Fibroblast of lung (primary cell): Measurements from ENCODE around the gene SCGB1D4. TPM values are rescaled to one million over a fixed set of nuclear protein-coding genes. Genes with fewer than 3 reads are reported as not detected.

Experiments used
- DNase-seq, 2 donors: peaks; one replicate each; pipeline versions ENCODE4 v3.0.0 to v3.0.0-alpha.2; 2010; ENCODE audit warnings: low read depth in 2 of 2
- H2AFZ ChIP-seq: 2 replicates; pipeline ENCODE4 v1.5.1; 2012; ENCODE audit warnings: low read length, control low read depth, inconsistent platforms
- H3K27ac ChIP-seq: 2 replicates; pipeline ENCODE4 v1.5.1; 2011; ENCODE audit warnings: low read length, control low read depth; ENCODE audit not compliant: insufficient read depth
- H3K27me3 ChIP-seq: 2 replicates; pipeline ENCODE4 v1.5.1; 2011; ENCODE audit warnings: mild to moderate bottlenecking, low read length; ENCODE audit not compliant: control insufficient read depth, insufficient read depth
- H3K36me3 ChIP-seq: 2 replicates; pipeline ENCODE4 v1.5.1; 2011; ENCODE audit warnings: low read length; ENCODE audit not compliant: control insufficient read depth, insufficient read depth
- H3K4me1 ChIP-seq: 2 replicates; pipeline ENCODE4 v1.5.1; 2011; ENCODE audit warnings: low read length; ENCODE audit not compliant: control insufficient read depth, insufficient read depth; ENCODE audit errors: extremely low read depth
- H3K4me2 ChIP-seq: 2 replicates; pipeline ENCODE4 v1.5.1; 2011; ENCODE audit warnings: low read length, control low read depth; ENCODE audit not compliant: insufficient read depth; ENCODE audit errors: extremely low read depth
- H3K4me3 ChIP-seq, 4 experiments: fragments of 200-600 bp in 1 of 4; sonication (generic) in 1 of 4; replicated peaks in 1 of 4; 2 replicates each; pipeline ENCODE4 v1.5.1; 2011 to 2016; ENCODE audit warnings: low read length in 4 of 4, low read depth in 3 of 4, mild to moderate bottlenecking in 3 of 4, control low read depth in 2 of 4, inconsistent platforms in 1 of 4, mixed read lengths in 1 of 4; ENCODE audit not compliant: insufficient read depth in 1 of 4; ENCODE audit errors: control extremely low read depth in 1 of 4
- H3K79me2 ChIP-seq: 2 replicates; pipeline ENCODE4 v1.5.1; 2012; ENCODE audit warnings: mild to moderate bottlenecking, low read length, inconsistent platforms; ENCODE audit not compliant: control insufficient read depth, insufficient read depth
- H3K9ac ChIP-seq: 2 replicates; pipeline ENCODE4 v1.5.1; 2011; ENCODE audit warnings: mild to moderate bottlenecking, low read length, control low read depth; ENCODE audit not compliant: insufficient read depth
- H3K9me3 ChIP-seq: 2 replicates; pipeline ENCODE4 v1.5.1; 2012; ENCODE audit warnings: low read depth, low read length; ENCODE audit not compliant: control insufficient read depth, insufficient read depth
- H4K20me1 ChIP-seq: 2 replicates; pipeline ENCODE4 v1.5.1; 2011; ENCODE audit warnings: low read length; ENCODE audit not compliant: control insufficient read depth, insufficient read depth; ENCODE audit errors: extremely low read depth
- EZH2 ChIP-seq: IDR thresholded peaks from 2 replicates; pipeline ENCODE4 v1.5.1; 2012; ENCODE audit warnings: low read length, control low read depth, mild to moderate bottlenecking; ENCODE audit errors: missing control alignments
- polyA plus RNA-seq, 2 donors: library from polyadenylated mRNA; depleted of rRNA in 1 of 2; stranded (reverse) in 1 of 2; unstranded in 1 of 2; fragments of >200 nt; gene quantifications; 2 replicates each; pipeline ENCODE4 v1.2.1, GENCODE V29; 2011 to 2012; ENCODE audit warnings: missing spikeins in 1 of 2
- total RNA-seq: library from RNA; depleted of rRNA; stranded (reverse); fragments of >200 nt; gene quantifications from 2 replicates; pipeline ENCODE4 v1.2.1, GENCODE V29; 2014
- TF ChIP-seq, protein P1 (sequence below), 2 donors: IDR thresholded peaks in 1 of 2; conservative IDR thresholded peaks in 1 of 2; 1 replicate in 1 of 2; 2 replicates in 1 of 2; pipeline ENCODE4 v1.5.1; 2011 to 2012; ENCODE audit warnings: low read length in 2 of 2, control low read depth in 1 of 2, inconsistent platforms in 1 of 2, low read depth in 1 of 2, mild to moderate bottlenecking in 1 of 2

Gene SCGB1D4
- total and polyA plus RNA-seq, 2 donors (not counting 1 experiment from before 2014, with no cell fraction given), result not detected

GRCh38 chr11:62315431-62315830, 16.6 kb upstream of the SCGB1D4 start:
- Histone ChIP-seq H3K36me3 (no peaks in the 10 kb centered on the region), H3K79me2 (no peaks in the 10 kb centered on the region), H3K27me3 (peaks cover 2% of the 10 kb centered on the region), H4K20me1 (no peaks in the 10 kb centered on the region), H3K9me3 (no peaks in the 10 kb centered on the region), H2AFZ (no peak overlapping the region), H3K4me3 (no peak overlapping the region), H3K27ac (no peak overlapping the region), H3K4me1 (no peaks in the 10 kb centered on the region), H3K9ac (no peak overlapping the region), H3K4me2 (no peak overlapping the region)
- TF ChIP-seq, protein P1, sequence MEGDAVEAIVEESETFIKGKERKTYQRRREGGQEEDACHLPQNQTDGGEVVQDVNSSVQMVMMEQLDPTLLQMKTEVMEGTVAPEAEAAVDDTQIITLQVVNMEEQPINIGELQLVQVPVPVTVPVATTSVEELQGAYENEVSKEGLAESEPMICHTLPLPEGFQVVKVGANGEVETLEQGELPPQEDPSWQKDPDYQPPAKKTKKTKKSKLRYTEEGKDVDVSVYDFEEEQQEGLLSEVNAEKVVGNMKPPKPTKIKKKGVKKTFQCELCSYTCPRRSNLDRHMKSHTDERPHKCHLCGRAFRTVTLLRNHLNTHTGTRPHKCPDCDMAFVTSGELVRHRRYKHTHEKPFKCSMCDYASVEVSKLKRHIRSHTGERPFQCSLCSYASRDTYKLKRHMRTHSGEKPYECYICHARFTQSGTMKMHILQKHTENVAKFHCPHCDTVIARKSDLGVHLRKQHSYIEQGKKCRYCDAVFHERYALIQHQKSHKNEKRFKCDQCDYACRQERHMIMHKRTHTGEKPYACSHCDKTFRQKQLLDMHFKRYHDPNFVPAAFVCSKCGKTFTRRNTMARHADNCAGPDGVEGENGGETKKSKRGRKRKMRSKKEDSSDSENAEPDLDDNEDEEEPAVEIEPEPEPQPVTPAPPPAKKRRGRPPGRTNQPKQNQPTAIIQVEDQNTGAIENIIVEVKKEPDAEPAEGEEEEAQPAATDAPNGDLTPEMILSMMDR (conservative IDR thresholded peaks at IDR 0.05 in 1 of 2, IDR thresholded peaks at IDR 0.05 in 1 of 2; ENCODE audit: low read depth in 1 of 2, low read length in 2 of 2), result no peak
- no peak for TF ChIP-seq EZH2
- DNase-seq, result no peak

DNA sequence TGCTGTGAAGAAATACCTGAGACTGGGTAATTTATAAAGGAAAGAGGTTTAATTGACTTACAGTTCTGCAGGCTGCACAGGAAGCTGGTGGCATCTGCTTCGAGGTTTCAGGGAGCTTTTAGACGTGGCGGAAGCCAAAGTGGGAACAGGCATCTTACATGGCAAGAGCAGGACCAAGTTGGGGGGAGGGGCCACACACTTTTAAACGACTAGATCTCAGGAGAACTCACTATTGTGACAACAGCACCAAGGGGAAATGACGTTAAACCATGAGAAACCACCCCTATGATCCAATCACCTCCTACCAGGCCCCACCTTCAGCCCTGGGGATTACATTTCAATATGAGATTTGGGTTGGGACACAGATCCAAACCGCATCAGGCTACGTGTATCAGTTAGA, 11.1 kb upstream of the SCGB1D4 start:
- Histone ChIP-seq H3K27ac (no peak overlapping the region), H3K4me2 (no peak overlapping the region), H3K9ac (no peak overlapping the region), H3K9me3 (no peaks in the 10 kb centered on the region), H3K4me1 (no peaks in the 10 kb centered on the region), H3K27me3 (peaks cover 4% of the 10 kb centered on the region), H2AFZ (no peak overlapping the region), H3K36me3 (no peaks in the 10 kb centered on the region), H4K20me1 (no peaks in the 10 kb centered on the region), H3K4me3 (no peak overlapping the region), H3K79me2 (no peaks in the 10 kb centered on the region)
- DNase-seq, result no peak
- no peak for TF ChIP-seq EZH2
- TF ChIP-seq, protein P1 (conservative IDR thresholded peaks at IDR 0.05 in 1 of 2, IDR thresholded peaks at IDR 0.05 in 1 of 2; ENCODE audit: low read depth in 1 of 2, low read length in 2 of 2), result no peak

GRCh38 chr11:62307950-62308349, 9.1 kb upstream of the SCGB1D4 start:
- no peak for TF ChIP-seq EZH2
- TF ChIP-seq, protein P1 (conservative IDR thresholded peaks at IDR 0.05 in 1 of 2, IDR thresholded peaks at IDR 0.05 in 1 of 2; ENCODE audit: low read depth in 1 of 2, low read length in 2 of 2), result no peak

More at GRCh38 chr11:62307950-62308349, 9.1 kb upstream of the SCGB1D4 start:
- Histone ChIP-seq H3K4me2 (no peak overlapping the region), H3K79me2 (no peaks in the 10 kb centered on the region), H3K9ac (no peak overlapping the region), H4K20me1 (no peaks in the 10 kb centered on the region), H3K9me3 (no peaks in the 10 kb centered on the region), H3K27ac (no peak overlapping the region), H3K4me1 (no peaks in the 10 kb centered on the region), H3K36me3 (no peaks in the 10 kb centered on the region), H3K27me3 (peaks cover 4% of the 10 kb centered on the region), H3K4me3 (no peak overlapping the region), H2AFZ (no peak overlapping the region)
- DNase-seq, result no peak
